Muscle of arm (tissue), 12 donors: ENCODE results near the gene LRP5. TPM values are rescaled to one million over a fixed set of nuclear protein-coding genes. Genes with fewer than 3 reads are reported as not detected.
A peak's percentile ranks its signal among the peaks of the same experiment; 100 is the strongest.
"Not testable (repeated sequence)": the region's sequence is repeated elsewhere in the genome, so short reads cannot be mapped to it uniquely, and the experiment has no call there.

Source experiments
- DNase-seq: peaks from one replicate; pipeline ENCODE4 v3.0.0-alpha.2; 2013
- polyA plus RNA-seq, 12 donors: library from polyadenylated mRNA; unstranded; fragments of 120-200 nt; gene quantifications; one replicate each; pipeline ENCODE4 v1.2.1, GENCODE V29; 2013; ENCODE audit not compliant: insufficient read length in 12 of 12

The LRP5 gene
- polyA plus RNA-seq, 12 donors = 33.3 to 88.3 (median 44.0) TPM; not detected in 1

- DNase-seq = no peak
Observed at GRCh38 chr11:68342459-68343158, 30.2 kb downstream of the LRP5 start.

- DNase-seq = no peak
Observed at GRCh38 chr11:68343761-68344256, 31.4 kb downstream of the LRP5 start.

- not testable (repeated sequence) for DNase-seq
Observed at GRCh38 chr11:68344821-68345220, 32.4 kb downstream of the LRP5 start.

- DNase-seq = no peak
Observed at GRCh38 chr11:68345776-68346461, 33.5 kb downstream of the LRP5 start.

- DNase-seq = no peak
Observed at GRCh38 chr11:68346462-68346790, 34.0 kb downstream of the LRP5 start.

- DNase-seq = no peak
Observed at GRCh38 chr11:68347345-68347744, 35.0 kb downstream of the LRP5 start.

GRCh38 chr11:68347841-68348240, 35.5 kb downstream of the LRP5 start:
- DNase-seq = no peak

- no peak for DNase-seq
Observed at GRCh38 chr11:68349461-68350249, 37.3 kb downstream of the LRP5 start.

- DNase-seq = no peak
Observed at GRCh38 chr11:68350759-68351449, 38.5 kb downstream of the LRP5 start.

- DNase-seq = no peak
Observed at GRCh38 chr11:68351450-68352275, 39.3 kb downstream of the LRP5 start.

GRCh38 chr11:68352591-68352990, 40.2 kb downstream of the LRP5 start:
- no peak for DNase-seq

- DNase-seq = no peak
Observed at GRCh38 chr11:68353118-68353517, 40.7 kb downstream of the LRP5 start.

GRCh38 chr11:68353669-68354068, 41.3 kb downstream of the LRP5 start:
- no peak for DNase-seq

- DNase-seq = peak; percentile 71
Observed at GRCh38 chr11:68354148-68354872, 41.9 kb downstream of the LRP5 start.

GRCh38 chr11:68355471-68355870, 43.1 kb downstream of the LRP5 start:
- DNase-seq = no peak

GRCh38 chr11:68357568-68357967, 45.2 kb downstream of the LRP5 start:
- DNase-seq = no peak

GRCh38 chr11:68358416-68358815, 46.0 kb downstream of the LRP5 start:
- DNase-seq = no peak

GRCh38 chr11:68361702-68362101, 49.3 kb downstream of the LRP5 start:
- no peak for DNase-seq

- no peak for DNase-seq
Observed at GRCh38 chr11:68362801-68363379, 50.5 kb downstream of the LRP5 start.

- DNase-seq = no peak
Observed at GRCh38 chr11:68363776-68364175, 51.4 kb downstream of the LRP5 start.
